ENCODE results near the gene TNFAIP8. TPM values are rescaled to one million over a fixed set of nuclear protein-coding genes. Genes with fewer than 3 reads are reported as not detected.
A peak's percentile ranks its signal among the peaks of the same experiment; 100 is the strongest.

The TNFAIP8 gene
- total and polyA plus RNA-seq, 2 donors (not counting 1 experiment from before 2014, with no cell fraction given): 36.7 to 37.7 TPM

DNA sequence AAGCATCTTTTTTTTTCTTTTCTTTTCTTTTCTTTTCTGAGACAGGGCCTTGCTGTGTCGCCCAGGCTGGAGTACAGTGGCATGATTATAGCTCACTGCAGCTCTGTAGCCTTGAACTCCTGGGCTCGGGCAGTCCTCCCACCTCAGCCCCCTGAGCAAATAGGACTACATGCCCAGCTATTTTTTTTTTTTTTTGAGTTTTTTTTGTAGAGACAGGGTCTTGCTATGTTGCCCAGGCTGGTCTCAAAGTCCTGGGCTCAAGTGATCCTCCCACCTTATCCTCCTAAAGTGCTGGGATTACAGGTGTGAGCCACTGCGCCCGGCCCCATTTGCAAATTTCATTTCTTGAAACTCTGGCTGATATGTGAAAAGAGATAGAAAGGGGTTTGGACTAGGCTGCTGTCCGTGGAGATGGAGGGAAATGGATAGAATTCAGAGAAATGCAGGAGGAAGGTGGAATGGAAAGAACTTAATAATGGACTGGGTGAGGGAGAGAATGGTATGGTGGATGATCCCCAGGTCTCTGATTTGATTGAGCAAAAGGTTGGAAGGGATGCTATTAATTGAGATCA is 32.9 kb downstream of the TNFAIP8 start:
- Histone ChIP-seq H3K4me2 (ENCODE audit: extremely low read depth, insufficient read depth, low read length) (no peak overlapping the region), H3K4me1 (ENCODE audit: control insufficient read depth, extremely low read depth, insufficient read depth, low read length) (peaks cover 6% of the 10 kb centered on the region), H3K27ac (ENCODE audit: insufficient read depth, low read length) (no peak overlapping the region), H4K20me1 (ENCODE audit: control insufficient read depth, extremely low read depth, insufficient read depth, low read length) (no peaks in the 10 kb centered on the region), H3K9me3 (ENCODE audit: control insufficient read depth, insufficient read depth, low read depth, low read length) (no peaks in the 10 kb centered on the region), H3K79me2 (ENCODE audit: control insufficient read depth, insufficient read depth, low read length) (no peaks in the 10 kb centered on the region), H3K4me3 (replicated peaks in 1 of 4; ENCODE audit: control extremely low read depth in 1 of 4, insufficient read depth in 1 of 4, low read depth in 3 of 4, low read length in 4 of 4) (no peak overlapping the region), H2AFZ (ENCODE audit: low read length) (no peak overlapping the region), H3K27me3 (ENCODE audit: control insufficient read depth, insufficient read depth, low read length) (no peaks in the 10 kb centered on the region), H3K9ac (ENCODE audit: insufficient read depth, low read length) (no peak overlapping the region), H3K36me3 (ENCODE audit: control insufficient read depth, insufficient read depth, low read length) (no peaks in the 10 kb centered on the region)
- no peak for DNase-seq (ENCODE audit: low read depth in 2 of 2)
- no peak for TF ChIP-seq EZH2 (IDR thresholded peaks at IDR 0.05; ENCODE audit: low read length, missing control alignments)
- TF ChIP-seq CTCF (conservative IDR thresholded peaks at IDR 0.05 in 1 of 2, IDR thresholded peaks at IDR 0.05 in 1 of 2; ENCODE audit: low read depth in 1 of 2, low read length in 2 of 2): no peak

GRCh38 chr5:119389288-119390030 is 33.6 kb downstream of the TNFAIP8 start:
- peaks cover 6% of the 10 kb centered on the region for H3K4me1 ChIP-seq (ENCODE audit: control insufficient read depth, extremely low read depth, insufficient read depth, low read length)
- no peaks in the 10 kb centered on the region for H3K79me2 ChIP-seq (ENCODE audit: control insufficient read depth, insufficient read depth, low read length)
- H4K20me1 ChIP-seq (ENCODE audit: control insufficient read depth, extremely low read depth, insufficient read depth, low read length): no peaks in the 10 kb centered on the region
- H3K9ac ChIP-seq (ENCODE audit: insufficient read depth, low read length): no peak overlapping the region
- peak overlapping the region; percentile 72 for H3K4me2 ChIP-seq (ENCODE audit: extremely low read depth, insufficient read depth, low read length)
- H3K27me3 ChIP-seq (ENCODE audit: control insufficient read depth, insufficient read depth, low read length): no peaks in the 10 kb centered on the region
- TF ChIP-seq CTCF (conservative IDR thresholded peaks at IDR 0.05 in 1 of 2, IDR thresholded peaks at IDR 0.05 in 1 of 2; ENCODE audit: low read depth in 1 of 2, low read length in 2 of 2): no peak
- no peak for TF ChIP-seq EZH2 (IDR thresholded peaks at IDR 0.05; ENCODE audit: low read length, missing control alignments)
- H3K9me3 ChIP-seq (ENCODE audit: control insufficient read depth, insufficient read depth, low read depth, low read length): no peaks in the 10 kb centered on the region
- peak overlapping the region; percentile 19 for H2AFZ ChIP-seq (ENCODE audit: low read length)
- H3K36me3 ChIP-seq (ENCODE audit: control insufficient read depth, insufficient read depth, low read length): no peaks in the 10 kb centered on the region
- peak overlapping the region in 3 of 4 experiments; percentile 4 to 21 (median 12) for H3K4me3 ChIP-seq (replicated peaks in 1 of 4; ENCODE audit: control extremely low read depth in 1 of 4, insufficient read depth in 1 of 4, low read depth in 3 of 4, low read length in 4 of 4)
- H3K27ac ChIP-seq (ENCODE audit: insufficient read depth, low read length): no peak overlapping the region
- DNase-seq (ENCODE audit: low read depth in 2 of 2): peak; percentile 49 to 71

DNA sequence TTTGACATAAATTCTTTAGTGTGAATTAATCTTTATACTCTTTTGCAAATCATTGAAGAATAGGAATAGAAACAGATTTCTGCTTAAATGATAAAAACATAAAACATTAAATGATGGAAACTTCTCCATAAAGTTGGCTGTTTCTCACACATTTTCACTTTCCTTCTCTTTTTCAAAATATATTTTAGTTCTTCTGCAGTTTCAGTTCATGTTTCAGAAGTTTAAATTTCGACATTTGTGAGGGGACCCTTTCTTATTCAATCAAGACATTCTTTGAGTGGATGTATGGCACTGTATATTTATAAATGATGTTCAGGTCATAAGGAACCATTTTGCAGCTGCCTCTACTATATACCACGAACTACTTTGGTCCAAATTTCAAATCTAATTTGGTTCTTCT is 34.6 kb downstream of the TNFAIP8 start:
- H3K79me2 ChIP-seq (ENCODE audit: control insufficient read depth, insufficient read depth, low read length): no peaks in the 10 kb centered on the region
- no peak overlapping the region for H3K27ac ChIP-seq (ENCODE audit: insufficient read depth, low read length)
- peaks cover 6% of the 10 kb centered on the region for H3K4me1 ChIP-seq (ENCODE audit: control insufficient read depth, extremely low read depth, insufficient read depth, low read length)
- H3K27me3 ChIP-seq (ENCODE audit: control insufficient read depth, insufficient read depth, low read length): no peaks in the 10 kb centered on the region
- H2AFZ ChIP-seq (ENCODE audit: low read length): no peak overlapping the region
- no peaks in the 10 kb centered on the region for H3K9me3 ChIP-seq (ENCODE audit: control insufficient read depth, insufficient read depth, low read depth, low read length)
- H3K4me2 ChIP-seq (ENCODE audit: extremely low read depth, insufficient read depth, low read length): no peak overlapping the region
- no peak for TF ChIP-seq EZH2 (IDR thresholded peaks at IDR 0.05; ENCODE audit: low read length, missing control alignments)
- TF ChIP-seq CTCF (conservative IDR thresholded peaks at IDR 0.05 in 1 of 2, IDR thresholded peaks at IDR 0.05 in 1 of 2; ENCODE audit: low read depth in 1 of 2, low read length in 2 of 2): no peak
- H4K20me1 ChIP-seq (ENCODE audit: control insufficient read depth, extremely low read depth, insufficient read depth, low read length): no peaks in the 10 kb centered on the region
- H3K36me3 ChIP-seq (ENCODE audit: control insufficient read depth, insufficient read depth, low read length): no peaks in the 10 kb centered on the region
- H3K4me3 ChIP-seq (replicated peaks in 1 of 4; ENCODE audit: control extremely low read depth in 1 of 4, insufficient read depth in 1 of 4, low read depth in 3 of 4, low read length in 4 of 4): no peak overlapping the region
- DNase-seq (ENCODE audit: low read depth in 2 of 2): no peak
- no peak overlapping the region for H3K9ac ChIP-seq (ENCODE audit: insufficient read depth, low read length)
